ENCODE results near the gene FILIP1.

Gene FILIP1

DNA sequence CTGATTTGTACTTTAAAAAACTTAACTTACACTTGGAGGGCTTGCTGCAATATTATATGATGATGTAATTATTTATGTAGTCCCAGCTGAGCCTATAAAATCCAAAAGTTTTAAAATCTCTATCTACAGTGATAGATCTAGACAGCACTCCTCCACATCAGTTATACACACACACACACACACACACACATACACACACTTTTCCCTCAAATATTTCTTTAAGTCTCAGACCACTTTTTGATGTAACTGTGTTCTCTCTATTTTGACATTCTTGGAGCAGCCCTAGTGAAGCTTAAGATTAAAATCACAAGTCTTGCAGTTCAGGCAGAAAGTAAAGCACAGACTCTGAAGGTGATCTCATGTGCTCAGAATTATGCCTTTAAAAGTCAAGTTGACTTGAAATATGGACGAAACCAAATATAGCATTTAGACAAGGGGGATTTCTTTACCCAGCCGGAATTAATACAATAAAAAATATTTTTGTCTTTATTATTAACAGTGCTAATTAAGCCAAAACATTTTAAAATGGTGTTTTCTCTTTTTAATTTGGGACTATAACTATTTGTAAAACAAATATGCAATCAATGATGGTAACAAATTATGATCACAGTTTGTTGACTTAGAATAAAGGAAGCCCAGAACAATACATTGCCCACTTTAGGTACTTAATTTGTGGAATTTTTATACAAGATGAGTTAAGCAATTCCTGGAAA lies 145.5 kb downstream of the FILIP1 start:
- TF ChIP-seq POLR2A (IDR thresholded peaks at IDR 0.05; ENCODE audit: extremely low read depth, insufficient read length), result no peak
- TF ChIP-seq, protein P1, sequence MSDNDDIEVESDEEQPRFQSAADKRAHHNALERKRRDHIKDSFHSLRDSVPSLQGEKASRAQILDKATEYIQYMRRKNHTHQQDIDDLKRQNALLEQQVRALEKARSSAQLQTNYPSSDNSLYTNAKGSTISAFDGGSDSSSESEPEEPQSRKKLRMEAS (IDR thresholded peaks at IDR 0.05; ENCODE audit: low read depth, low read length), result no peak
- TF ChIP-seq, protein P2, sequence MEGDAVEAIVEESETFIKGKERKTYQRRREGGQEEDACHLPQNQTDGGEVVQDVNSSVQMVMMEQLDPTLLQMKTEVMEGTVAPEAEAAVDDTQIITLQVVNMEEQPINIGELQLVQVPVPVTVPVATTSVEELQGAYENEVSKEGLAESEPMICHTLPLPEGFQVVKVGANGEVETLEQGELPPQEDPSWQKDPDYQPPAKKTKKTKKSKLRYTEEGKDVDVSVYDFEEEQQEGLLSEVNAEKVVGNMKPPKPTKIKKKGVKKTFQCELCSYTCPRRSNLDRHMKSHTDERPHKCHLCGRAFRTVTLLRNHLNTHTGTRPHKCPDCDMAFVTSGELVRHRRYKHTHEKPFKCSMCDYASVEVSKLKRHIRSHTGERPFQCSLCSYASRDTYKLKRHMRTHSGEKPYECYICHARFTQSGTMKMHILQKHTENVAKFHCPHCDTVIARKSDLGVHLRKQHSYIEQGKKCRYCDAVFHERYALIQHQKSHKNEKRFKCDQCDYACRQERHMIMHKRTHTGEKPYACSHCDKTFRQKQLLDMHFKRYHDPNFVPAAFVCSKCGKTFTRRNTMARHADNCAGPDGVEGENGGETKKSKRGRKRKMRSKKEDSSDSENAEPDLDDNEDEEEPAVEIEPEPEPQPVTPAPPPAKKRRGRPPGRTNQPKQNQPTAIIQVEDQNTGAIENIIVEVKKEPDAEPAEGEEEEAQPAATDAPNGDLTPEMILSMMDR (IDR thresholded peaks at IDR 0.05; ENCODE audit: low read depth, low read length), result no peak
- no peak for TF ChIP-seq MYC (IDR thresholded peaks at IDR 0.05; ENCODE audit: low read depth, low read length)
- DNase-seq (ENCODE audit: low read depth), result no peak
- no peak overlapping the region for H3K4me3 ChIP-seq (ENCODE audit: low read depth, low read length)

DNA sequence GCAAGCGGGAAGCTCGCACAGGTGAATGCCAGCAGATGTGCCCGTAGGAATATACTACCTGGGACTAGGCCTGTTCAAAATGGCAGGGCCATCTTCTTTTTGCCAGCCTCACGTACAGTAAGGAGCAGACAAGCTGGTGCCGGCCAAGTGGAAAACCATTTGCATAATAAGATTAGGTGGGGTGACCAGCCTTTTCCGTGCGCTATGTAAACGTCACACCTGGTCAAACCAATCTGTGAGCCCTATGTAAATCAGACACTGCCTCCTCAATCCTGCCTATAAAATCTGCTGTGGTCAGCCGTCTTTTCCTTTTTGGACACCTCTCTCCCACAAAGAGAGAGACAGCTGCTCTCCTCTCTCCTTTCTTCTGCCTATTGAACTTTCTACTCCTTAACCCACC lies 148.2 kb downstream of the FILIP1 start:
- no peak for DNase-seq (ENCODE audit: low read depth)
- TF ChIP-seq MYC (IDR thresholded peaks at IDR 0.05; ENCODE audit: low read depth, low read length) (no peak), POLR2A (IDR thresholded peaks at IDR 0.05; ENCODE audit: extremely low read depth, insufficient read length) (no peak)
- TF ChIP-seq, protein P2 (IDR thresholded peaks at IDR 0.05; ENCODE audit: low read depth, low read length), result no peak
- TF ChIP-seq, protein P1 (IDR thresholded peaks at IDR 0.05; ENCODE audit: low read depth, low read length), result no peak
- H3K4me3 ChIP-seq (ENCODE audit: low read depth, low read length), result no peak overlapping the region

DNA sequence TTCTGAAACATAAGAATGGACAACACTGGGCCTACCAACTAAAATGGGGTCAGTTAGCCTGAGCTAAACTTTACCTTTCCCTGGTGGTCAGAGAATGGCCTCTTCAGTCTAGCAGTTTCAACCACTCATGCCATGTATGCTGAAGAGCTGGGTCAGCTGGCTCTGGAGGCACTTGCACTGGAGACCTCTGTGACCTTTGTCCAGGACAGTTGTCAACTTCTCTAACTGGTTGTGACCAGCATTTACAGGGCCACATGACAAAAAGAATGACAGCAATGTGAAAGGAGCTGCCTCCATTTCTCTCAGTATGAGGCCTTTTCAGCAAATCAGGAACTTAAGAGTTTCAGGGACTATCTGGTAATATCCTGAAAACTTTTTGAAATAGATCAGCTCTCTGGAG lies 149.1 kb downstream of the FILIP1 start:
- no peak overlapping the region for H3K4me3 ChIP-seq (ENCODE audit: low read depth, low read length)
- no peak for TF ChIP-seq POLR2A (IDR thresholded peaks at IDR 0.05; ENCODE audit: extremely low read depth, insufficient read length)
- TF ChIP-seq, protein P1 (IDR thresholded peaks at IDR 0.05; ENCODE audit: low read depth, low read length), result no peak
- no peak for DNase-seq (ENCODE audit: low read depth)

DNA sequence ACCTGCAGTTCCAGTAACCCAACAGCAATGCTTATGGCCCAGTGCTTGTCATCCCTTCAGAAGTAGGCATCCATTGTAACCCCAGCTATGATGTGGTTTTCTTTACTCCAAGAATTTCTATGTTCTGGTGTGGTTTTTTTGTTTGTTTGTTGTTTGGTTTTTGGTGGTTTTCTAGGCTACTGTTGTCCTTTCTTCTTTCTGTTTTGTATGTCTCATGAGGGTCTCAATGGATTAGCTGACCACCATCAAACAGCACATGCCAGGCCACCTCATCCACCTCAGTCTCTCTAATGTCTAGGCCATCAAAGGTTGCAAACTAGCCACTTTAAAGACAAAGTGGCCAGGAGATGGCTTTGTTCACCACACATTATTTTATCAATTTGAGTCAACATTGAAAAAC lies 149.6 kb downstream of the FILIP1 start:
- TF ChIP-seq MYC (IDR thresholded peaks at IDR 0.05; ENCODE audit: low read depth, low read length), result no peak
- TF ChIP-seq, protein P2 (IDR thresholded peaks at IDR 0.05; ENCODE audit: low read depth, low read length), result no peak
- no peak for TF ChIP-seq POLR2A (IDR thresholded peaks at IDR 0.05; ENCODE audit: extremely low read depth, insufficient read length)
- TF ChIP-seq, protein P1 (IDR thresholded peaks at IDR 0.05; ENCODE audit: low read depth, low read length), result no peak

DNA sequence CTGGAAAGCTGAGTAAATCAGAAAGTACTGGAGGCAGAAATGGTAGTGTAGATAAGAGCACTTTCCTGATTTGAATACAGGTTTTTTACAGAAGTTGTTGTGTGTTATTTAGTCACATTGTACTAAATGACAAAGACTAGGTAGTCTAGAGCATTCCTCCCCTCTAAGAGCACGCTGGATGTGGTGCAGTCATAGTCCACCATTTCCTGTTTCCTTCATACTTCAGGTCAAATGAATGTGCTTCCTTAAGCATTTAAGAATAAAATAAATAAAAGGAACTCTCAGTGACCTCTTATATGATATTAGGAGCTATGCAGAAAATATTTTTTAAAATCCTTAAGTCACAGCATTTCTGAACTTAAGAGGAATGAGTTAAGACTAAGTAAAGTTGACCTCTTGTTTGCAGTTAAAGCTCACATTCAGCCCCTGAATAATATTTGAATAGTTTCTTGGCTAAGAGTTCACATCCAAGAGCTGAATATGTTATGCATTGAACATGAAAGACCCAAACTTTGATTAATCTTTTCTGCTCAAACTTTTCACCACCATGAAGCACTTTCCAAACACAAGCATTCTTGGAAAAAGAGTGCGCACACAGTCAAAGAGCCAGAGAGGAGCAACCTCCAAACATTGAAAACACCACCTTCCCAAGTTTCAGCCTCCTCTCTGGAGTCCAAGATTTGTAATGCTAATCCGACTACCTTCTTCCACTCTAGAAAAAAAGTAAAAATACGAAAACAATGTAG lies 155.6 kb downstream of the FILIP1 start:
- DNase-seq (ENCODE audit: low read depth), result no peak
- TF ChIP-seq MYC (IDR thresholded peaks at IDR 0.05; ENCODE audit: low read depth, low read length) (no peak), POLR2A (IDR thresholded peaks at IDR 0.05; ENCODE audit: extremely low read depth, insufficient read length) (no peak)
- TF ChIP-seq, protein P2 (IDR thresholded peaks at IDR 0.05; ENCODE audit: low read depth, low read length), result no peak
- TF ChIP-seq, protein P1 (IDR thresholded peaks at IDR 0.05; ENCODE audit: low read depth, low read length), result no peak
- H3K4me3 ChIP-seq (ENCODE audit: low read depth, low read length), result no peak overlapping the region

More for the DNA sequence above, 149.6 kb downstream of the FILIP1 start:
- no peak overlapping the region for H3K4me3 ChIP-seq (ENCODE audit: low read depth, low read length)
- DNase-seq (ENCODE audit: low read depth), result no peak
